DND-41 (cell line): ENCODE results near the gene CDK19.

Experiments
- EZH2 ChIP-seq: IDR thresholded peaks from 3 replicates; pipeline ENCODE4 v1.6.1; 2012; ENCODE audit warnings: borderline replicate concordance, low read depth, mild to moderate bottlenecking, moderate library complexity, low read length, inconsistent platforms; ENCODE audit not compliant: severe bottlenecking
- TF ChIP-seq, protein P1 (sequence below): IDR thresholded peaks from 2 replicates; pipeline ENCODE4 v1.5.1; 2012; ENCODE audit warnings: borderline replicate concordance, low read length, moderate library complexity, mild to moderate bottlenecking; ENCODE audit not compliant: poor library complexity, severe bottlenecking; ENCODE audit errors: extremely low read depth

GRCh38 chr6:110703010-110703905, 112.0 kb downstream of the CDK19 start:
- TF ChIP-seq, protein P1, sequence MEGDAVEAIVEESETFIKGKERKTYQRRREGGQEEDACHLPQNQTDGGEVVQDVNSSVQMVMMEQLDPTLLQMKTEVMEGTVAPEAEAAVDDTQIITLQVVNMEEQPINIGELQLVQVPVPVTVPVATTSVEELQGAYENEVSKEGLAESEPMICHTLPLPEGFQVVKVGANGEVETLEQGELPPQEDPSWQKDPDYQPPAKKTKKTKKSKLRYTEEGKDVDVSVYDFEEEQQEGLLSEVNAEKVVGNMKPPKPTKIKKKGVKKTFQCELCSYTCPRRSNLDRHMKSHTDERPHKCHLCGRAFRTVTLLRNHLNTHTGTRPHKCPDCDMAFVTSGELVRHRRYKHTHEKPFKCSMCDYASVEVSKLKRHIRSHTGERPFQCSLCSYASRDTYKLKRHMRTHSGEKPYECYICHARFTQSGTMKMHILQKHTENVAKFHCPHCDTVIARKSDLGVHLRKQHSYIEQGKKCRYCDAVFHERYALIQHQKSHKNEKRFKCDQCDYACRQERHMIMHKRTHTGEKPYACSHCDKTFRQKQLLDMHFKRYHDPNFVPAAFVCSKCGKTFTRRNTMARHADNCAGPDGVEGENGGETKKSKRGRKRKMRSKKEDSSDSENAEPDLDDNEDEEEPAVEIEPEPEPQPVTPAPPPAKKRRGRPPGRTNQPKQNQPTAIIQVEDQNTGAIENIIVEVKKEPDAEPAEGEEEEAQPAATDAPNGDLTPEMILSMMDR, result no peak
- no peak for TF ChIP-seq EZH2
